ENCODE results near the gene TUBA4A.

The TUBA4A gene

GRCh38 chr2:219247678-219248642 is 5.8 kb downstream of the TUBA4A start:
- DNase-seq (ENCODE audit: low read depth in 2 of 2) = no peak
- no peak overlapping the region for H3K4me3 ChIP-seq (replicated peaks in 1 of 2; ENCODE audit: low read depth in 2 of 2, low read length in 2 of 2)
- no peak for TF ChIP-seq CTCF (IDR thresholded peaks at IDR 0.05; ENCODE audit: low read depth, low read length)

- DNase-seq (ENCODE audit: low read depth in 2 of 2) = no peak
- H3K4me3 ChIP-seq (replicated peaks in 1 of 2; ENCODE audit: low read depth in 2 of 2, low read length in 2 of 2) = no peak overlapping the region
- no peak for TF ChIP-seq CTCF (IDR thresholded peaks at IDR 0.05; ENCODE audit: low read depth, low read length)
Measured at GRCh38 chr2:219246559-219246958, 7.2 kb downstream of the TUBA4A start.

- DNase-seq (ENCODE audit: low read depth in 2 of 2) = no peak
- peak overlapping the region; percentile 90 to 95 for H3K4me3 ChIP-seq (replicated peaks in 1 of 2; ENCODE audit: low read depth in 2 of 2, low read length in 2 of 2)
- no peak for TF ChIP-seq CTCF (IDR thresholded peaks at IDR 0.05; ENCODE audit: low read depth, low read length)
Measured at GRCh38 chr2:219245899-219246230, 7.9 kb downstream of the TUBA4A start.

GRCh38 chr2:219245148-219245898 is 8.4 kb downstream of the TUBA4A start, which contains the start of the genes GLB1L and STK16:
Gene GLB1L, minus strand, starts transcription at chr2:219245444. Its CDS starts 1,871 bp downstream, at chr2:219243573.
Gene STK16, plus strand, starts transcription at chr2:219245479. Its CDS starts 521 bp downstream, at chr2:219246000.
- no peak for TF ChIP-seq CTCF (IDR thresholded peaks at IDR 0.05; ENCODE audit: low read depth, low read length)
- peak within 1 kb of the TSS; percentile 90 to 95 for H3K4me3 ChIP-seq (replicated peaks in 1 of 2; ENCODE audit: low read depth in 2 of 2, low read length in 2 of 2)
- DNase-seq (ENCODE audit: low read depth in 2 of 2) = peak; percentile 95 to 96

- TF ChIP-seq CTCF (IDR thresholded peaks at IDR 0.05; ENCODE audit: low read depth, low read length) = no peak
- no peak for DNase-seq (ENCODE audit: low read depth in 2 of 2)
Measured at GRCh38 chr2:219244789-219245147, 8.9 kb downstream of the TUBA4A start.

GRCh38 chr2:219243291-219243761 is 10.4 kb downstream of the TUBA4A start:
- peak in 1 of 2 donors; percentile 50 for DNase-seq (ENCODE audit: low read depth in 2 of 2)
- H3K4me3 ChIP-seq (replicated peaks in 1 of 2; ENCODE audit: low read depth in 2 of 2, low read length in 2 of 2) = peak overlapping the region in 1 of 2 donors; percentile 19

More at GRCh38 chr2:219244789-219245147, 8.9 kb downstream of the TUBA4A start:
- peak overlapping the region; percentile 90 to 95 for H3K4me3 ChIP-seq (replicated peaks in 1 of 2; ENCODE audit: low read depth in 2 of 2, low read length in 2 of 2)

More at GRCh38 chr2:219243291-219243761, 10.4 kb downstream of the TUBA4A start:
- TF ChIP-seq CTCF (IDR thresholded peaks at IDR 0.05; ENCODE audit: low read depth, low read length) = no peak

Data from cardiac fibroblast (primary cell).